HG03139 (cell line): Measurements from ENCODE around the gene B4GALT5.

Experiments
- ATAC-seq: cut with Tn5 transposase; IDR thresholded peaks from one replicate; pipeline ENCODE4 v1.9.1; 2021; ENCODE audit not compliant: unreplicated experiment

Gene B4GALT5

GRCh38 chr20:49589747-49590146 is 123.9 kb downstream of the B4GALT5 start:
- no peak for ATAC-seq

- no peak for ATAC-seq
Observed at GRCh38 chr20:49587111-49587570, 126.5 kb downstream of the B4GALT5 start.

GRCh38 chr20:49585585-49586245 is 128.0 kb downstream of the B4GALT5 start:
- ATAC-seq, result no peak

GRCh38 chr20:49584418-49585382 is 129.0 kb downstream of the B4GALT5 start:
- ATAC-seq, result no peak

GRCh38 chr20:49583669-49584417 is 129.8 kb downstream of the B4GALT5 start:
- ATAC-seq, result no peak

- ATAC-seq, result no peak
Observed at GRCh38 chr20:49583343-49583668, 130.4 kb downstream of the B4GALT5 start.
